ENCODE results near the gene APC. TPM values are rescaled to one million over a fixed set of nuclear protein-coding genes. Genes with fewer than 3 reads are reported as not detected.

The APC gene
- total and polyA plus RNA-seq, 2 donors (not counting 3 experiments of a cell fraction or from before 2014, with no cell fraction given) = 11.2 to 39.6 TPM

- dilution Hi-C loops (cut with MboI; ENCODE audit: extremely low pct_ligation_motif_present, low sequenced_read_pairs) = no loop called here
- BruUV-seq (replicated peaks) = no TSS peak
- POLR2A ChIA-PET = no interaction called here
- H3K4me1 ChIP-seq (ENCODE audit: control insufficient read depth, extremely low read depth, insufficient read depth, low read length) = no peaks in the 10 kb centered on the region
- TF ChIP-seq CTCF (IDR thresholded peaks at IDR 0.05; ENCODE audit: extremely low read depth in 1 of 2, insufficient read depth in 1 of 2, low read depth in 1 of 2, low read length in 2 of 2) (no peak), MYC (IDR thresholded peaks at IDR 0.05; ENCODE audit: low read depth, low read length) (no peak), POLR2A (IDR thresholded peaks at IDR 0.05; ENCODE audit: low read depth, low read length) (no peak), FOS (IDR thresholded peaks at IDR 0.05; ENCODE audit: borderline replicate concordance, insufficient read depth, low read length) (no peak), EZH2 (IDR thresholded peaks at IDR 0.05; ENCODE audit: borderline replicate concordance, low read depth, low read length, severe bottlenecking) (no peak), GATA2 (IDR thresholded peaks at IDR 0.05; ENCODE audit: insufficient read depth, insufficient read length, low read depth, low read length) (no peak), POLR2AphosphoS5 (IDR thresholded peaks at IDR 0.05; ENCODE audit: insufficient read depth, low read depth, low read length) (no peak), JUN (IDR thresholded peaks at IDR 0.05; ENCODE audit: borderline replicate concordance, insufficient read depth, insufficient read length, low read depth) (no peak), MAX (IDR thresholded peaks at IDR 0.05; ENCODE audit: insufficient read depth, insufficient read length) (no peak)
- CTCF ChIA-PET = interaction anchor here (1.0 to 6.2 kb wide), 10 partner anchors 8 to 304 kb away, joined by 3 to 188 read pairs (median 4); no protein-coding TSS in a partner anchor
- no peaks in the 10 kb centered on the region for H3K9me3 ChIP-seq (replicated peaks; ENCODE audit: control insufficient read depth, insufficient read depth, low read length)
- no peaks in the 10 kb centered on the region for H3K36me3 ChIP-seq (ENCODE audit: control insufficient read depth in 2 of 2, extremely low read depth in 1 of 2, insufficient read depth in 2 of 2, low read length in 2 of 2)
- no peak overlapping the region for H3K27ac ChIP-seq (ENCODE audit: insufficient read depth, low read depth, low read length)
- intact Hi-C loops (cut with micrococcal nuclease) = loop anchor here (1.0 to 10.0 kb wide), 5 partner anchors 67 to 916 kb away; partner anchors contain the start of gene SRP19
- DNase-seq (ENCODE audit: low read depth, low spot score) (no peak), FAIRE-seq (no peak)
- peaks cover 12 to 14% of the 10 kb centered on the region in 2 experiments for H3K27me3 ChIP-seq (ENCODE audit: control insufficient read depth in 2 of 2, insufficient read depth in 2 of 2, low read length in 2 of 2)
- no peak overlapping the region for H3K4me3 ChIP-seq (replicated peaks in 1 of 3; ENCODE audit: insufficient read depth in 1 of 3, low read depth in 1 of 3, low read length in 3 of 3)
- no peak overlapping the region for H3K4me2 ChIP-seq (ENCODE audit: insufficient read depth, low read length)
- H4K20me1 ChIP-seq (replicated peaks; ENCODE audit: control insufficient read depth, extremely low read depth, insufficient read depth, low read length) = no peaks in the 10 kb centered on the region
- H3K79me2 ChIP-seq (ENCODE audit: control insufficient read depth, insufficient read depth, low read length) = no peaks in the 10 kb centered on the region
- H3K9ac ChIP-seq (replicated peaks; ENCODE audit: extremely low read depth, insufficient read depth, low read length) = no peak overlapping the region
- no peaks in the 10 kb centered on the region for H3K9me1 ChIP-seq (replicated peaks; ENCODE audit: control insufficient read depth, extremely low read depth, insufficient read depth, low read length)
- H2AFZ ChIP-seq (ENCODE audit: low read depth, low read length) = no peak overlapping the region
Measured at GRCh38 chr5:112690605-112691338, 46.9 kb upstream of the APC start.

All from endothelial cell of umbilical vein (primary cell).